HG02943 (cell line): ENCODE results near the gene OR8A1.

Source experiments
- ATAC-seq: cut with Tn5 transposase; IDR thresholded peaks from one replicate; pipeline ENCODE4 v1.9.1; 2021; ENCODE audit warnings: mild to moderate bottlenecking, low read depth, moderate library complexity; ENCODE audit not compliant: unreplicated experiment

The OR8A1 gene

GRCh38 chr11:124569697-124570096 is at the start of gene OR8A1:
Gene OR8A1, plus strand, starts transcription at chr11:124569997. Its CDS starts 123 bp downstream, at chr11:124570120.
- ATAC-seq, result no peak

- ATAC-seq, result no peak
Measured at GRCh38 chr11:124520550-124520854, 49.3 kb upstream of the OR8A1 start.

GRCh38 chr11:124533626-124534025 is 36.2 kb upstream of the OR8A1 start:
- no peak for ATAC-seq

- no peak for ATAC-seq
Measured at GRCh38 chr11:124534051-124534450, 35.7 kb upstream of the OR8A1 start.

- ATAC-seq, result no peak
Measured at GRCh38 chr11:124535552-124536232, 34.1 kb upstream of the OR8A1 start.

GRCh38 chr11:124536520-124536919 is 33.3 kb upstream of the OR8A1 start:
- ATAC-seq, result no peak

GRCh38 chr11:124538019-124538418 is 31.8 kb upstream of the OR8A1 start:
- ATAC-seq, result no peak

- no peak for ATAC-seq
Measured at GRCh38 chr11:124541204-124541603, 28.6 kb upstream of the OR8A1 start.

- no peak for ATAC-seq
Measured at GRCh38 chr11:124543145-124543544, 26.7 kb upstream of the OR8A1 start.

- ATAC-seq, result no peak
Measured at GRCh38 chr11:124543554-124543953, 26.2 kb upstream of the OR8A1 start, which contains the start of gene OR8B12. Gene OR8B12, minus strand, starts transcription at chr11:124543654. Its CDS starts 0 bp downstream, at chr11:124543654.

- ATAC-seq, result no peak
Measured at GRCh38 chr11:124551189-124551588, 18.6 kb upstream of the OR8A1 start.

GRCh38 chr11:124551987-124552386 is 17.8 kb upstream of the OR8A1 start:
- ATAC-seq, result no peak

GRCh38 chr11:124556828-124557227 is 13.0 kb upstream of the OR8A1 start:
- no peak for ATAC-seq

- ATAC-seq, result no peak
Measured at GRCh38 chr11:124570160-124570559, 363 bp downstream of the OR8A1 start.

GRCh38 chr11:124577716-124578427 is 8.1 kb downstream of the OR8A1 start:
- no peak for ATAC-seq

GRCh38 chr11:124578761-124579160 is 9.0 kb downstream of the OR8A1 start:
- ATAC-seq, result no peak

- ATAC-seq, result no peak
Measured at GRCh38 chr11:124581817-124582216, 12.0 kb downstream of the OR8A1 start.

GRCh38 chr11:124582565-124582964 is 12.8 kb downstream of the OR8A1 start:
- ATAC-seq, result no peak

GRCh38 chr11:124583781-124584180 is 14.0 kb downstream of the OR8A1 start:
- no peak for ATAC-seq

GRCh38 chr11:124584681-124585372 is 15.0 kb downstream of the OR8A1 start:
- no peak for ATAC-seq

- ATAC-seq, result no peak
Measured at GRCh38 chr11:124586238-124586860, 16.6 kb downstream of the OR8A1 start.
